GM18907 (cell line): ENCODE results near the gene NF2.
"Not testable (repeated sequence)": the region's sequence is repeated elsewhere in the genome, so short reads cannot be mapped to it uniquely, and the experiment has no call there.

Experiments used
- ATAC-seq: cut with Tn5 transposase; IDR thresholded peaks from one replicate; pipeline ENCODE4 v1.9.1; 2021; ENCODE audit warnings: mild to moderate bottlenecking, moderate library complexity; ENCODE audit not compliant: unreplicated experiment

NF2 gene

DNA sequence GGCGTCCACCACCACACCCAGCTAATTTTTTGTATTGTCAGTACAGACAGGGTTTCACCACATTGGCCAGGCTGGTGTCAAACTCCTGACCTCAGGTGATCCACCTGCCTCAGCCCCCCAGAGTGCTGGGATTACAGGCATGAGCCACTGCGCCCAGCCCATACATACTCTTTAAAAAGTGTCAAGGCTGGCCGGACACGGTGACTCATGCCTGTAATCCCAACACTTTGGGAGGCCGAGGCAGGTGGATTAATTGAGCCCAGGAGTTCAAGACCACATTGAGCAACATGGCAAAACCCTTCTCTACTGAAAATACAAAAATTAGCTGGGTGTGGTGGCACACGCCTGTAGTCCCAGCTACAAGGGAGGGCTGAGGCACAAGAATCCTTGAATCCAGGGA, 9.0 kb upstream of the NF2 start:
- not testable (repeated sequence) for ATAC-seq

DNA sequence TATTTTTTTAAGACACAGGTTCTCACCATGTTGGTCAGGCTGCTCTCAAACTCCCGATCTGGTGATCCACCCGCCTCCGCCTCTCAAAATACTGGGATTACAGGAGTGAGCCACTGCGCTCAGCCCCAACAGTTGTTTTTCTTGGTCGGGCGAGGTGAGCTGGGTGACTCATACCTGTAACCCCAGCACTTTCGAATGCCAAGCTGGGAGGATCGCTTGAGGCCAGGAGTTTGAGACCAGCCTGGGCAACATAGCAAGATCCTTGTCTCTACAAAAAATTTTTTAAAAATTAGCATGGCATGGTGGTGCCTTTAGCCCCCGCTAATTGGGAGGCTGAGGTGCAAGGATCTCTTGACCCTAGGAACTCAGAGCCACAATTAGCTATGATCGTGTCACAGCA, 7.0 kb upstream of the NF2 start:
- ATAC-seq = no peak

DNA sequence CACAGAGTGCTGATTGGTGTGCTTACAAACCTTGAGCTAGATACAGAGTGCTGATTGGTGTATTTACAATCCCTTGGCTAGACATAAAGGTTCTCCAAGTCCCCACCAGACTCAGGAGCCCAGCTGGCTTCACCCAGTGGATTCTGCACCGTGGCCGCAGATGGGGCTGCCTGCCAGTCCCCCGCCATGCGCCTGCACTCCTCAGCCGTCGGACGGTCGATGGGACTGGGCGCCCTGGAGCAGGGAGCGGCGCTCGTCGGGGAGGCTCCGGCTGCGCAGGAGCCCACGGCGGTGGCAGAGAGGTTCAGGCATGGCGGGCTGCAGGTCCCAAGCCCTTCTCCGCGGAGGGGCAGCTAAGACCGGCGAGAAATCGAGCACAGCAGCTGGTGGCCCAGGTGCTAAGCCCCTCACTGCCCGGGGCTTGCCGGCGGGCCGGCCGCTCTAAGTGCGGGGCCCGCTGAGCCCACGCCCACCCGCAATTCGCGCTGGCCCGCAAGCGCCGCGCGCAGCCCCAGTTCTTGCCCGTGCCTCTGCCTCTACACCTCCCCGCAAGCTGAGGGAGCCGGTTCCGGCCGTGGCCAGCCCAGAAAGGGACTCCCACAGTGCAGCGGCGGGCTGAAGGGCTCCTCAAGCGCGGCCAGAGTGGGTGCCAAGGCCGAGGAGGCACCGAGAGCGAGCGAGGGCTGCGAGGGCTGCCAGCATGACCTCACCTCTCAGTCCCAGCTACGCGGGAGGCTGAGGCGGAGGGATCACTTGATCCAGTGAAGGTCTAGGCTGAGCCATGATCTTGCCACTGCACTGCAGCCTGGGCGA, 5.4 kb upstream of the NF2 start:
- not testable (repeated sequence) for ATAC-seq

DNA sequence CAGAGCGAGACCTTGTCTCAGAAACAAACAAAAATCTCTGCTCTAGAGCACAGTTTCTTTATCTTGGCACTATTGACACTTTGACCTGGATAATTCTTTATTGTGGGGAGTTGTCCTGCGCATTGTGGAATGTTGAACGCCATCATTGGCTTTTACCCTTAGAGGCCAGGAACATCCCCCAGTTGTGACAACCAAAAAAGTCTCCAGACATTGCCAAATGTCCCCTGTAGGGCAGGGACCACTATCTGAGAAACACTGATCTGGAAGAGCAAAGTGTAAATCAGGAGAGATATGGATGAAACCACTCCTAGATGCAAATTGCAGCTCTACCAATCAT, 4.8 kb upstream of the NF2 start:
- ATAC-seq = no peak

DNA sequence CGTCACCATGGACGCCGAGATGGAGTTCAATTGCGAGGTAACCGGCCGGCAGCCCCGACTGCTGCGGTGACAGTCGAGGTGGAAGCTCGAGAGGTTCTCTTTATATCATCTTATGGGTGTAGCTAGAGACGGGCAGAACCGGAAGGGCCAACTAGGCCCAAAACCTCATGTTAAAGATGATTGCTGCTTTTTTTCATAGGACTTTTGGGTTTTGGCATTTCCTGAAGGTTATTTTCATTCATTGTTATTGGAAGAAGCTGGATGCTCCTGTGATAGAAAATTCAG, 585 bp downstream of the NF2 start:
- no peak for ATAC-seq

DNA sequence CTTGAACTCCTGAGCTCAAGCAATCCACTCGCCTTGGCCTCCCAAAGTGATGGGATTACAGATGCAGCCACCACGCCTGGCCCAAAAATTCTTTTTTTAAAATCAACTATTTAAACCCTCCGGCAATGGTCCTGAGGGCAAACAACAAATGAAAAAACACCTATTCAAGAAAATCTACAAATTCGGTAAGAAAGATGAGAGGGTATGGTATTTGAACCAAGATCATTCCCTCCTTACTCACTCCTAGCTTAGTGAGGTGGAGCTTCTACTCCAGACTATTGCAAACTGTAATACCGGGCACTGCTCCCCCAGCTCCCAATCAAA, 2.1 kb downstream of the NF2 start:
- ATAC-seq = no peak

DNA sequence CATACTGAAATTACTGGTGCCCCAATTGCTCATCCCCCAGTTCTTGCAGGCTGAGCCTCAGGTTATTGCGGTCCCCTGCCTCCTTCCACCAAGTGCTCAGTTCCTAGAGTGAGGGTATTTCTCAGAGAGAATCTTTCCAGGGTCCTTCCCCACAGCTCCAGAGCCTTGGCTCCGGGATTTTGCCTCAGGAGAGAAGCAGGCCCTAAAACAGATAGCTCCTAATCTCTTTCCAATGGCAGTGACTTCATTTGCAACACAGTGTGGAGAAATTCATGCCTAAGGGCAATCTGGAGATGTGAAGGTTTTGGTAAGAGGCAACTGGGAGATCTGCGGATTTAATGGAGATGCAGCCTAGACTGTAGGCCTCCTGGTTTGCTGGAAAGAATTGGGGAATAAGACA, 2.9 kb downstream of the NF2 start:
- ATAC-seq = no peak

DNA sequence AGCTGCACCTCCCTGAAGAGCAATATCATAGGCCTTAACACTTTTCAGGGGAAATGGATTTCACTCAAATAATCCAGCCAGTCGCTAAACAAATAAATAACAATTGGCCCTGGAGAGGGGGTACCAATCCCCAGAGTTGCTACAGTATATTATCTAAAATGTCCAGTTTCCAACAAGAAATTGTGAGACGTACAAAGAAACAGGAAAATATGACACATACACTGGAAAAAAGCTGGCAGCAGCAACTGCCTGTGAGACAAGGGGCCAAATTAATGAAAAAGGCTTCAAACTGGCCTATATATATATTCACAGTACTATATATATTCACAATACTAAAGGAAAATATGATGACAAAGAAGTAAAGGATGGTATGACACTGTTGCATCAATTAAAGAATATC, 4.0 kb downstream of the NF2 start:
- ATAC-seq = no peak

DNA sequence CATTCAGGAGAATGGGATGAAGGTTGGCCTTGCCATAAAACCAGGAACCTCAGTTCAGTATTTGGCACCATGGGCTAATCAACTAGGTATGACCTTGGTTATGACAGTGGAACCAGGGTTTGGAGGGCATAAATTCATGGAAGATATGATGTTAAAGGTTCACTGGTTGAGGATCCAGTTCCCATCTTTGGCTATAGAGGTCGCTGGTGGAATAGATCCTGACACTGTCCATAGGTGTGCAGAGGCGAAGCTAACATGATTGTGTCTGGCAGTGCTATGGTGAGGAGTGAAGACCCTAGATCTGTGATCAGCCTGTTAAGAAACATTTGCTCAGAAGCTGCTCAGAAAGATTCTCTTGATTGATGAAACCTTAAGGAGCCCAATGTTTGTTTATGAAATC, 5.7 kb downstream of the NF2 start:
- no peak for ATAC-seq

DNA sequence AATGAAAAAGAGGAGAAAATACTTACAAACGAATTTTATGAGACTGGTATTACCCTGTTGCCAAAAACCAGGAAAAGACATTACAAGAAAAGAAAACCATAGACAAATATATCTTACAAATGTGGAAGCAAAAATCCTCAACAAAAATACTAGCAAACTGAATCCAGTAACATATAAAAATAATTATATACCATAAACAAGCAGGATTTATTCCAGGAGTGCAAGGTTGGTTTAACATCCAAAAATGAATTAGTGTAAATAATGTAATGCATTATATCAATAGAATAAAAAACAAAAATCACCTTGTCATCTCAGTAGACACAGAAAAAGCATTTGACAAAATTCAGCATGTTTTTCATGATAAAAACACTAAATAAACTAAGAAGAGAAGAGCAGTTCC, 7.3 kb downstream of the NF2 start:
- no peak for ATAC-seq

DNA sequence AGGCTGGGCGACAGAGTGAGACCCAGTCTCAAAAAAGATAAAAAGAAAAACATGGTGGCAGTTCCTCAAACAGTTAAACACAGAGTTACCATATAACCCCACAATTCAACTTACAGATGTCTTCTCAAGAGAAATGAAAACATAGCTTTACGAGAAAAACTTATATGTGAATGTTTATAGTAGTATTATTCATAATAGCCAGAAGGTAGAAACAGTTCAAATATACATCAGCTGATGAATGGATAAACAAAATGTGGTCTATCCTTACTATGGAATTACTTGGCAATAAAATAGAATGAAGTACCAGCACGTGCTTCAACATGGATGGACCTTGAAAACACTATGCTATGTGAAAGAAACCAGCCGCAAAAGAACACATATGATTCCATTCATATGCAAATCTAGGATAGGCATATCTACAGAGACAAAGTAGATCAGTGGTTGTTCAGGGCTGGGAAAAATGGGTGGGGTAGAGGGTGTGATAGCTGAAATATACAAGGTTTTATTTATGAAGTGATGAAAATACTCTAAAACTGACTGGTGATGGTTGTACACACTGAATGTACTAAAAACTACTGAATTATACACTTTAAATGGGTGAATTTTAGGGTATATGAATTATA, 12.4 kb downstream of the NF2 start:
- no peak for ATAC-seq

DNA sequence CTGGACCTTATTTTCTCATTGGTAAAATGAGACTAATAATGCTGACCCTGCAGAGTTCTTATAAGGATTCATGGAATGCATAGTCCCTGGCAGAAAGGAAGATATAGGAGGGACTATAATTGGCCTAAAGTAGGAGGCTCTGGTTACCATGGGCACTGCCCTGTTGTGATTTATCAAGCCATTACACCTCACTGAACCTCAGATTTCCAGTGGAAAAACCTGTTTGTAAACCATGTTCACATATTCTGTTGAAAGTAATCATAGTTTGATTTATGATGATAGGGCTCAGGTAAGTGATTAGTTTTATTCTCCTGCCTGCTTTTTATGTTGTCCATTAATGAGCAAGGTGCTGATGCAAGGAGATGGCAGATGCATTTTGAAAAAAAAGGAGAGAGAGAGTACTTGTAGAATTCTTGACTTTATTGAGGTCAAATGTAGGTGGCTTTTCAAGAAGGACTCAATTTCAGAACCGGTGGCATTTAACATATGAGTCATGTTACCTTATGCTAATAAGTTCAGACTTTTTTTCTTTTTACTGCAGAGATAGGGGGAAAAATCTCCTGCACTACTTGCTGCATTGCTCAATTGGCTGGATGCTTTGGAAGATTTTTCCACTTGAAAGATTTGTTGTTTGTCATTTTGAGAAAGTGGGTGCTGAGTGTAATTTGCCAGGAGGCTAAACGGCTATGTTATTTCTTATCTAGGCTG, 14.6 kb downstream of the NF2 start:
- no peak for ATAC-seq

DNA sequence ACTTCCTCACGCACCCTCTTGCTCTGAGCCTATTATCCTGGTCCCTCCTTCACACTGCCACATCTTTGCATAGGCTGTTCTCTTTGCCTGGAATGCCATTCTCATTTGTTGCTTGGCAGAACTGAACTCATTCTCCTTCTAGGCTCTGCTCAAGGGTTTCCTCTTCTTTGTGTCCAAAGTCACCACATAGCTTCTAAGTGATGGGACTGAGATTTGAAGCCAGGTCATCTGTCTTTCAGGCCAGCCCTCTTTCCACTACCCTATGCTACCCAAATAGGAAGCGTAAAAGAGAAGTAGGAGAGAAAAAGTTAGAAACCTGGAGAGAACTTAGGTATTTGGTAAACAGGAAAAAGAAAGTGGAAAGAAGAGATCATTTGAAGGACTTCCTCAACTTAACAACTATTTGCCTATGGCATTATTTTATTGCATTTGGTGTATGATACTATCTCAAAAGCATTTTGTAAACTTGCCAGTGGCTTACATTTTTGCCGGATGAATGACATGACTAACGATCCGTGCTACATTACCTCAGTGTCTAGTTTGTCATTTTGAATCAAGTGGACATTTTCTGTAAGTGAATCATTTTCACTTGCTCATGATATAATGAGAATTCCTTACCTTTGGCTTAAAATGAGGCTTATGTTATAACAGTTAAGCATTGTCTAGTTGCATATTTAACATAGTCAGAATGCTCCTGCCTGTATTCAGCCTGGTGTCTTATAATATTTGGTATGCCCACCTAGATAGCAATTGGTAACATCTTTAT, 18.5 kb downstream of the NF2 start:
- no peak for ATAC-seq

DNA sequence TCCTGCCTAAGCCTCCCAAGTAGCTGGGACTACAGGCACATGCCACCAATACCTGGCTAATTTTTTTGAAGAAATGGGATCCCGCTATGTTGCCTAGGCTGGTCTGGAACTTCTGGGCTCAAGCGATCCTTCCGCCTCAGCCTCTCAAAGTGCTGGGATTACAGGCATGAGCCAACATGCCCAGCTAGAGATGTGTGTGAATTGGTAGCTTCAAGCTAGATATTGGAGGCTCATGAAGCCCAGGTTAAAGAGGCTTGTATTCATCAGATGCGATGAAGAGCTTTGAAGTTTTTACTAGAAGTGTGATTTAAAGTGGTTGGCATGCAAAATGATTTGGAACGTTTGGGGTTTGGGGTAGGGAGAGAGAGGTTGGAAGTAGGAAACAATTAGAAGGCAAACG, 19.6 kb downstream of the NF2 start:
- no peak for ATAC-seq

DNA sequence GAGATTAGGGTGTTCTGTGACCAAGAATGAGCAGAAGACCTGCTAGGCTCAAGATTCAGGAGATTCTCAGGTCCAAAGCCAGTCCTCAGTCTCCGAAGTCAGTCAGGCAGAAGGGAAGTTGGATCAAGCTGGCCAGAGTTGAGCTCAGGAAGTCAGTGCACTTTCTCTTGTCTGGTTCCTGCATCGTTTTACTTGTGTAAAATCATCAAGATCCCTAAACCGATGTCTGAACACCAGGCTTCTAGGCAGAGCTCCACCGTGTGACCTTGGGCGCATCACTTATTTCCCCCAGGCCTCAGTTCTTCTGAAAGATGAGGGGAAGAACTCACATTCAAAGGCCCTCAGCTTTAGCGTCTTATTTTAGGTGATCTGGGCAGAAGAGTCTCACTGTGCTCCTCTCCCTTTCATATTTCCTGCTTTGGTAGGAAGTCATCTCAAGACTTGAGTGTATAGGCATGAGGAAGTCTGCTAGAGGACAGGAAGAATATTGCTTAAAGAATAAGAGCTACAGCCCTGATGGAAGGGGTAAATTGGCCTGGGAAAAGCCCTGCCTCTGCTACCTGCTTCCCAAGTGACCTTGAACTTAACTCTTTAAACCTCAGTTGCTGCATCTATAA, 20.2 kb downstream of the NF2 start:
- ATAC-seq = no peak

DNA sequence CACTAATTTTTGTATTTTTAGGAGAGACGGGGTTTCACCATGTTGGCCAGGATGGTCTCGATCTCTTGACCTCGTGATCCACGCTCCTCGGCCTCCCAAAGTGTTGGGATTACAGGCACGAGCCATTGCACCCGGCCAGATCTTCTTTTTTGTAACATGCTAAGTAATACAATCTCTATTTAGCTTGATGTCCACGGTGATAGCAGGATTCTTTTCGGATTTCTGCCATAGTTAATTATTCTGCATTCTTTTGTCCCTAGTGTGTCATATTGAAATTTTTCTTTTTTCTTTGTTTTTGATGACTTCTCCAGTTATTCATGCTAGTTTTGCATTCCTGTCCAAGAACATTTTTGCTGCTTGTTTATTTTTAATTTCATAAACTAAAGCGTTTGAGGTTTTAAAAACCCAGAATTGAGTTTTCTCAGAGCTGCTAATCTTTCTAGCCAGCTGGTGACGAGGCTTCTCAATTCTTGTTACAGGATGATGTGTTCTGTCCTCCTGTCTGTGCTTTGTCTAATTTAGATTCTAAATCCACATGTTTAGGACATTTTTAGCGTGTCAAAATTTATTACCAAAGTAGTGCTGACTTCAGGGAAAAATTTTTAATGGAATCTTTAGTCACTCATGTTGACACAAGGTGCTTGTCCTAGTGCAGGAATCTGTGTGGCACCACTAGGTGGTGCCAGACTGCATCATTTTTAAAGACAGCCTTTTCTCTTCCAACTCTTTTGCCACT, 21.8 kb downstream of the NF2 start:
- ATAC-seq = no peak

DNA sequence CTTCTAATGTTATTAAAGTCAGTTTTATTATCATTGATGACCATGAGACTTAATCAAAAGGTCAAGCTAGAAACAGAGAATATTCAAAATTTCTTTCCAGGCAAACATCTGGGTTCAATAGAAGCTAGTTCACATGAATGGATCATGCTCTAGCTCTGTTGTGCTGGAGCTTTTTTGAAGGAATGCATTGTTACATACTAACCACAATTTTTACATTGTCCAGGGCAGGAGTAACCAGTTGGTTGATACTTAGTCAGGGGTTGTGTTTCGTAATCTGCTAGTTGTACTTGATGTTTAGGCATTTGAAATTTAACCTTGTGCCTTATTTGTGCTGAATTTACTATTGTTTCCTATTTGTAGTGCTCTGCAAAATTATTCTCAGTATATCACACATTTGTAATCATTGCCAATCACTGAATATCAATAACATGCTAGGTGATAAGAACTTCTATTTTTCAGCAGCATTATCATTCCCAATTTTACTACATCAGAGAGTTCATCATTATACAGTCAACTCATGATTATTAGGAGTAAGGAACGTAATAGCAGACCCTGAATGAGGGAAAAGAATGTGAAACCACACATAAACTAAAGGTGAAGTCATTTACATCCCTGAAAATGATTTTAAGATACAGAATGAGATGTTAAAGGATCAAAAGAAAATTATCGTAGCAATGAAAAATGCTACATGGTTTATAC, 23.2 kb downstream of the NF2 start:
- no peak for ATAC-seq

DNA sequence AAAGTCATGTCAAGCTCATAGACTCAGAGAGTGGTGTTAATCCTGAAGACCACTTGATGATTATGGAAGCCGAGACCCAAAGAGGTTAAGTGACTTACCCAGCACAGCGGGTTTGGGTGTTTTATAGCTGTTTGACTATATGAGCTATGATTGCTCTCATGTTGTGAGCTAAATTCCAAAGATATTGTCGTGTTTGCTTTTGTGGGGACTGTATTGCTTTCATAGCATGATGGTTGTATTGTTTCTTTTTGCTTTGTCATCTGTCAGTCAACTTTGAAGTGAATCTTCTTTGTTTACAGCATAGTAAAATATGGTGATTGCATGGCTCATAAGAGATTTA, 23.7 kb downstream of the NF2 start:
- ATAC-seq = no peak

DNA sequence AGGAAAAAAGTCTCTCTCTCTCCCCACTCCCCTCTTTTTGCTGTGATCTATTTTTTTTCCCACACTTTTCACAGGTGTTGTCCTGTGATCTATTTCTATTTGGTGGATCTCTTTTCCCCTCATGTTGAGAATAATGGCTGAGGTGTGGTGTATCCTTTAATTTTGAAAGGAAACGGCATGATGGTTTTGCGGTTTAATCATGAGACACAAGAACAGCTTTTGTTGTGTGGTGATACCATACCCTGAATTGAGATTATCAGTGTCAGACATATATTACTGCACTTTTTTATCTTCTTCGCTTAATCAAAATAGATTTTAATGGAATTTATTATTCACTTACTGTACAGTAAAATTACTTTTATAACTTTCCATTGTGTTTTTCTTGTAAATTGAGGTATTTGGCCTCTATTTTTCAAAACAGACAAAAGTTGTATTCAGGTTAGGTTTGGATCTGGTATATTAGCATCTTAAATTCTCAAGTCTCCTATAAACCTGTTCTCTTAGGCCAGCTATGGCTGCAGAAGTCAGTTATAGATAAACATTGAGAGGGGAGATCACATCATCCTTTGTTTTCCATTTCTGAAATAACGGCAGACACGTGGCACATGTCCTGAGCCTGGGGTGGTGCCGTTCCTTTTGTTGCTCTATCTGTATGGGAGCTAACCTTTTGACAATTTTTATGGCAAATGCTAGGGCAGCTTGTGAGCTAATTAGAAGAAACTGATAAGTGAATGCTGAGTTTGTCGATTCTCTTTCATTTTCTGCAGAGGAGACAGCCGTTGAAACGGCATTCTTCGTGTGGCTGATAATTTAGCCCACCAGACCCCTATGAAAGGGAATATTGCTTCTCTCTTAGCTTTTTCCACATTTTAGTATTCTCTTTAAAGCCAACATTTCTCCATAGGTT, 25.8 kb downstream of the NF2 start:
- ATAC-seq = no peak
